PC-9 (cell line): Measurements from ENCODE around the gene BPIFB3. TPM values are rescaled to one million over a fixed set of nuclear protein-coding genes. Genes with fewer than 3 reads are reported as not detected.
"Not testable (repeated sequence)": the region's sequence is repeated elsewhere in the genome, so short reads cannot be mapped to it uniquely, and the experiment has no call there.

ENCODE experiments used
- BruUV-seq: library from RNA; stranded (reverse); fragments of 400-500 nt; replicated peaks from 2 replicates; lab custom pipeline; 2021; lab: Mats Ljungman, UMichigan
- CTCF ChIA-PET: fragments of 300-600 bp; sonication (Branson Sonifier 250); formaldehyde crosslinking; loops from one replicate; lab custom pipeline; 2022; ENCODE audit warnings: antibody characterized with exemption; lab: Charles Lee
- POLR2A ChIA-PET: fragments of 300-600 bp; sonication (Branson Sonifier 250); formaldehyde crosslinking; loops from one replicate; lab custom pipeline; 2022; ENCODE audit warnings: antibody characterized with exemption; ENCODE audit not compliant: unreplicated experiment; lab: Charles Lee
- DNase-seq, 2 experiments: peaks; one replicate each; pipeline versions ENCODE4 v3.0.0 to v3.0.0-alpha.2; 2015 to 2022; ENCODE audit warnings: mixed read lengths in 1 of 2
- H2AFZ ChIP-seq: fragments of 200-600 bp; sonication (generic); 2 replicates; pipeline ENCODE4 v1.8.1; 2017; ENCODE audit warnings: antibody characterized with exemption
- H3F3A ChIP-seq: fragments of 200-600 bp; sonication (generic); 2 replicates; pipeline ENCODE4 v1.8.1; 2017; ENCODE audit warnings: antibody characterized with exemption, mild to moderate bottlenecking, low read depth; ENCODE audit not compliant: insufficient read depth
- H3K27ac ChIP-seq: fragments of 200-600 bp; sonication (generic); 2 replicates; pipeline ENCODE4 v1.6.1; 2016; ENCODE audit warnings: mixed run types
- H3K27me3 ChIP-seq: fragments of 200-600 bp; sonication (generic); 2 replicates; pipeline ENCODE4 v1.6.1; 2016; ENCODE audit warnings: low read depth, mixed run types; ENCODE audit not compliant: insufficient read depth
- H3K36me3 ChIP-seq: fragments of 200-600 bp; sonication (generic); 2 replicates; pipeline ENCODE4 v1.6.1; 2016; ENCODE audit warnings: low read depth, mixed run types
- H3K4me1 ChIP-seq: fragments of 200-600 bp; sonication (generic); replicated peaks from 2 replicates; pipeline ENCODE4 v1.6.1; 2016; ENCODE audit warnings: mixed run types; ENCODE audit not compliant: insufficient read depth
- H3K4me2 ChIP-seq: fragments of 200-600 bp; sonication (generic); 2 replicates; pipeline ENCODE4 v1.6.1; 2017; ENCODE audit warnings: mixed run types
- H3K4me3 ChIP-seq: fragments of 200-600 bp; sonication (generic); 2 replicates; pipeline ENCODE4 v1.6.1; 2016; ENCODE audit warnings: mixed run types
- H3K79me2 ChIP-seq: fragments of 200-600 bp; sonication (generic); 2 replicates; pipeline ENCODE4 v1.6.1; 2017; ENCODE audit warnings: low read depth, mixed run types
- H3K9me2 ChIP-seq: fragments of 200-600 bp; sonication (generic); 2 replicates; pipeline ENCODE4 v1.8.1; 2017; ENCODE audit warnings: mild to moderate bottlenecking; ENCODE audit not compliant: insufficient read depth
- H3K9me3 ChIP-seq: fragments of 200-600 bp; sonication (generic); 2 replicates; pipeline ENCODE4 v1.8.1; 2016; ENCODE audit warnings: low read depth; ENCODE audit not compliant: insufficient read depth
- H4K20me1 ChIP-seq: fragments of 200-600 bp; sonication (generic); 2 replicates; pipeline ENCODE4 v1.8.1; 2017; ENCODE audit not compliant: insufficient read depth
- EZH2 ChIP-seq: fragments of 200-600 bp; sonication (generic); IDR thresholded peaks from 2 replicates; pipeline ENCODE4 v1.8.0; 2017; ENCODE audit warnings: antibody characterized with exemption, low read depth
- intact Hi-C: fragments of 100-400 bp; cut with micrococcal nuclease; formaldehyde crosslinking; loops from one replicate; pipeline ENCODE4 v1.10.0; 2022; ENCODE audit not compliant: unreplicated experiment
- total RNA-seq: library from RNA; stranded (reverse); gene quantifications from 2 replicates; pipeline ENCODE4 v1.2.3, GENCODE V29; 2021
- TF ChIP-seq, protein P1 (sequence below): fragments of 200-600 bp; sonication (generic); conservative IDR thresholded peaks from 2 replicates; pipeline ENCODE4 v1.6.1; 2017; ENCODE audit warnings: mixed run types, antibody characterized with exemption, mild to moderate bottlenecking, moderate library complexity

Gene BPIFB3
- total RNA-seq, 1 experiment from 2014 or later, result not detected

GRCh38 chr20:33104336-33104735 is 50.6 kb downstream of the BPIFB3 start:
- ChIA-PET CTCF (no interaction called here), POLR2A (no interaction called here)
- no TSS peak for BruUV-seq
- no peaks in the 10 kb centered on the region; the same call in 1 of the 2 replicates for H4K20me1 ChIP-seq
- H3K36me3 ChIP-seq, result no peaks in the 10 kb centered on the region
- no peak for TF ChIP-seq EZH2
- TF ChIP-seq, protein P1, sequence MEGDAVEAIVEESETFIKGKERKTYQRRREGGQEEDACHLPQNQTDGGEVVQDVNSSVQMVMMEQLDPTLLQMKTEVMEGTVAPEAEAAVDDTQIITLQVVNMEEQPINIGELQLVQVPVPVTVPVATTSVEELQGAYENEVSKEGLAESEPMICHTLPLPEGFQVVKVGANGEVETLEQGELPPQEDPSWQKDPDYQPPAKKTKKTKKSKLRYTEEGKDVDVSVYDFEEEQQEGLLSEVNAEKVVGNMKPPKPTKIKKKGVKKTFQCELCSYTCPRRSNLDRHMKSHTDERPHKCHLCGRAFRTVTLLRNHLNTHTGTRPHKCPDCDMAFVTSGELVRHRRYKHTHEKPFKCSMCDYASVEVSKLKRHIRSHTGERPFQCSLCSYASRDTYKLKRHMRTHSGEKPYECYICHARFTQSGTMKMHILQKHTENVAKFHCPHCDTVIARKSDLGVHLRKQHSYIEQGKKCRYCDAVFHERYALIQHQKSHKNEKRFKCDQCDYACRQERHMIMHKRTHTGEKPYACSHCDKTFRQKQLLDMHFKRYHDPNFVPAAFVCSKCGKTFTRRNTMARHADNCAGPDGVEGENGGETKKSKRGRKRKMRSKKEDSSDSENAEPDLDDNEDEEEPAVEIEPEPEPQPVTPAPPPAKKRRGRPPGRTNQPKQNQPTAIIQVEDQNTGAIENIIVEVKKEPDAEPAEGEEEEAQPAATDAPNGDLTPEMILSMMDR, result no peak
- no peaks in the 10 kb centered on the region for H3K9me3 ChIP-seq
- intact Hi-C loops, result no loop called here
- no peaks in the 10 kb centered on the region for H3K79me2 ChIP-seq
- H3K4me1 ChIP-seq, result no peaks in the 10 kb centered on the region
- H3K9me2 ChIP-seq, result no peaks in the 10 kb centered on the region
- no peaks in the 10 kb centered on the region for H3F3A ChIP-seq
- no peak overlapping the region for H3K27ac ChIP-seq
- H3K4me2 ChIP-seq, result no peak overlapping the region
- no peak overlapping the region for H3K4me3 ChIP-seq
- H3K27me3 ChIP-seq, result peaks cover 4% of the 10 kb centered on the region; the same call in 1 of the 2 replicates
- DNase-seq, result no peak
- no peak overlapping the region for H2AFZ ChIP-seq

- no TSS peak for BruUV-seq
- TF ChIP-seq, protein P1, result no peak
- no peak for TF ChIP-seq EZH2
- Histone ChIP-seq H3K4me1 (no peaks in the 10 kb centered on the region), H3F3A (no peaks in the 10 kb centered on the region), H3K4me3 (no peak overlapping the region), H2AFZ (no peak overlapping the region), H3K27me3 (peaks cover 6% of the 10 kb centered on the region; the same call in 1 of the 2 replicates), H3K27ac (no peak overlapping the region), H4K20me1 (no peaks in the 10 kb centered on the region), H3K79me2 (no peaks in the 10 kb centered on the region), H3K9me3 (no peaks in the 10 kb centered on the region), H3K9me2 (no peaks in the 10 kb centered on the region), H3K4me2 (no peak overlapping the region), H3K36me3 (no peaks in the 10 kb centered on the region)
- DNase-seq, result no peak
- ChIA-PET POLR2A (no interaction called here), CTCF (no interaction called here)
- intact Hi-C loops, result no loop called here
These were observed 51.7 kb downstream of the BPIFB3 start for GRCh38 chr20:33105316-33105924.

DNA sequence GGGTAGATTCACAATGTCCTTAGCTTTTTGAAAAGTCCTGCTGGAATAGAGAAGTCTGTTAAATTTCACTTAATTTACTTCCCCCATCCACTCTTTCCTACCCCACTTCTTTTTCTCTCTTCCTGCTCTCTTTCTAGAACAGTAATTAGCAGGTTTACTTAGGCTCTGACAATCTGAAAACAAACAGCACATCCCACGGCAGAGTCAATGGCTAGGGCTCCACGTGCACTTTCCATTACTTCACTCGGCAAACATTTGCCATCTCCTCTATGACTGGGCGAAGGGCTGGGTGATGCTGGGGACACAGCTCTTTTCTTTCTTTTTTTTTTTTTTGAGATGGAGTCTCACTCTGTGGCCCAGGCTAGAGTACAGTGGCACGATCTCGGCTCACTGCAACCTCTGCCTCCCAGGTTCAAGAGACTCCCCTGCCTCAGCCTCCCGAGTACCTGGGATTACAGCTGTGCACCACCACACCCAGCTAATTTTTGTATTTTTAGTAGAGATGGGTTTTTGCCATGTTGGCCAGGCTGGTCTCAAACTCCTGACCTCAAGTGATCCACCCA is 52.4 kb downstream of the BPIFB3 start:
- H3F3A ChIP-seq, H3K36me3 ChIP-seq, CTCF ChIA-PET, POLR2A ChIA-PET, intact Hi-C loops, DNase-seq, H2AFZ ChIP-seq, H3K79me2 ChIP-seq, H3K27me3 ChIP-seq, H3K9me2 ChIP-seq, H3K9me3 ChIP-seq, H3K27ac ChIP-seq, H3K4me2 ChIP-seq, BruUV-seq, H3K4me3 ChIP-seq, H4K20me1 ChIP-seq, H3K4me1 ChIP-seq: not testable (repeated sequence)
